Gastrocnemius medialis (tissue), 4 donors: ENCODE data around the gene DNAH6. TPM values are rescaled to one million over a fixed set of nuclear protein-coding genes. Genes with fewer than 3 reads are reported as not detected.
"Not testable (repeated sequence)": the region's sequence is repeated elsewhere in the genome, so short reads cannot be mapped to it uniquely, and the experiment has no call there.

Experiments used
- ATAC-seq, 2 donors: fragments of 150-250 bp; one replicate each; pipeline ENCODE4 v1.9.1; 2016
- DNase-seq, 2 donors: peaks; one replicate each; pipeline ENCODE4 v3.0.0-alpha.2; 2019
- H3K27ac ChIP-seq, 4 donors: fragments of 200-600 bp; sonication (generic); 1 replicate in 1 of 4; 2 replicates in 3 of 4; pipeline ENCODE4 v1.5.1; 2016 to 2018; ENCODE audit warnings: mild to moderate bottlenecking in 2 of 4, moderate library complexity in 1 of 4
- H3K27me3 ChIP-seq, 3 donors: fragments of 200-600 bp; sonication (generic) in 2 of 3; 1 replicate in 1 of 3; 2 replicates in 2 of 3; pipeline versions ENCODE4 v1.5.1 to v1.6.0; 2016 to 2019; ENCODE audit warnings: mild to moderate bottlenecking in 1 of 3, moderate library complexity in 1 of 3
- H3K36me3 ChIP-seq, 2 donors: fragments of 200-600 bp; sonication (generic) in 1 of 2; one replicate each; pipeline ENCODE4 v1.5.1; 2017 to 2018
- H3K4me1 ChIP-seq, 2 donors: fragments of 200-600 bp; sonication (generic) in 1 of 2; one replicate each; pipeline ENCODE4 v1.5.1; 2016 to 2017; ENCODE audit warnings: mild to moderate bottlenecking in 2 of 2
- H3K4me3 ChIP-seq, 4 donors: fragments of 200-600 bp; sonication (generic) in 3 of 4; 1 replicate in 1 of 4; 2 replicates in 3 of 4; pipeline ENCODE4 v1.5.1; 2016 to 2019; ENCODE audit warnings: mild to moderate bottlenecking in 2 of 4
- H3K9me3 ChIP-seq, 3 donors: fragments of 200-600 bp; sonication (generic) in 2 of 3; 1 replicate in 1 of 3; 2 replicates in 2 of 3; pipeline ENCODE4 v1.5.1; 2016 to 2019
- POLR2A ChIP-seq, 2 donors: fragments of 450-650 bp; IDR thresholded peaks; one replicate each; pipeline ENCODE4 v1.6.1; 2017; ENCODE audit warnings: antibody characterized with exemption in 2 of 2, mild to moderate bottlenecking in 2 of 2, moderate library complexity in 2 of 2
- in situ Hi-C, 4 donors: fragments of 200-750 bp; cut with MboI; loops; one replicate each; pipeline versions ENCODE4 v1.15.0 to v1.8.0; 2017; ENCODE audit warnings: low sequenced_read_pairs in 4 of 4
- intact Hi-C: fragments of 100-400 bp; cut with DNase I; formaldehyde crosslinking; loops from one replicate; pipeline ENCODE4 v1.15.1; 2023; ENCODE audit warnings: low total_unique reads
- total RNA-seq, 4 donors: library from RNA; depleted of rRNA; stranded (reverse); fragments of >200 nt; gene quantifications; one replicate each; pipeline versions ENCODE4 v1.1.0 to v1.2.3, GENCODE V29; 2016
- TF ChIP-seq, protein P1 (sequence below), 5 experiments: fragments of 450-650 bp in 3 of 5; fragments of 200-600 bp in 2 of 5; sonication (generic) in 2 of 5; IDR thresholded peaks in 4 of 5; conservative IDR thresholded peaks in 1 of 5; 1 replicate in 4 of 5; 2 replicates in 1 of 5; pipeline ENCODE4 v1.5.1; 2016 to 2019; ENCODE audit warnings: antibody characterized with exemption in 5 of 5, mild to moderate bottlenecking in 3 of 5, moderate library complexity in 3 of 5

The DNAH6 gene
- total RNA-seq, 4 donors from 2014 or later, result not detected

DNA sequence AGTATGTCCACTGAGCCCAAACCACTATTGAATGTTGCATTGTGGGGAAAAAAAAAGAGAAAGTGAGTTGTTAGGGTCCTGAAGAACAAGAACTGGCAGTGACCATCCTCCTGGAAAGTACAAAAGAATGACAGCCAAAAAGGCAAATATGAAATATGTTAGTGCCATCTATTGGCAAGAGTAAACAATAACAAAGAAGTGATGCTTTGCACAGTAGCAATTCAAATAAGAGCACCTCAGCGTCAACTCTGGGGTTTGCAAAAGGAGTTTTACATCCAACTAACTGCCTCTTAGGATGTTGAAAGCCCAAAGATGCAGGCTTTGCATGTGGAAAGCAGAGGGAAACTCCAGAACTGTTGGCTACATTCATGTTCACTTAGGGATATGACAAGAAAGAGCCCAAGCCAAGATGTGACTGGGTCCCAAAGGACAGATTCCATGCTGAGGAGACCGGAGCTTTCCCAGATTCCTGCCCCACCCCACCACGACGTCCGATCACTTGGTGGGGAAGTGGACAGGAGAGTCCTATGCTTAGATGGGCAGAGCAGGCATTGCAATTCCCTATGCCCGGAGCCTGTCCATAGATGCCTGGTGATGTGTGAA, 349.0 kb downstream of the DNAH6 start:
- no peak for TF ChIP-seq POLR2A (IDR thresholded peaks at IDR 0.05)
- TF ChIP-seq, protein P1, sequence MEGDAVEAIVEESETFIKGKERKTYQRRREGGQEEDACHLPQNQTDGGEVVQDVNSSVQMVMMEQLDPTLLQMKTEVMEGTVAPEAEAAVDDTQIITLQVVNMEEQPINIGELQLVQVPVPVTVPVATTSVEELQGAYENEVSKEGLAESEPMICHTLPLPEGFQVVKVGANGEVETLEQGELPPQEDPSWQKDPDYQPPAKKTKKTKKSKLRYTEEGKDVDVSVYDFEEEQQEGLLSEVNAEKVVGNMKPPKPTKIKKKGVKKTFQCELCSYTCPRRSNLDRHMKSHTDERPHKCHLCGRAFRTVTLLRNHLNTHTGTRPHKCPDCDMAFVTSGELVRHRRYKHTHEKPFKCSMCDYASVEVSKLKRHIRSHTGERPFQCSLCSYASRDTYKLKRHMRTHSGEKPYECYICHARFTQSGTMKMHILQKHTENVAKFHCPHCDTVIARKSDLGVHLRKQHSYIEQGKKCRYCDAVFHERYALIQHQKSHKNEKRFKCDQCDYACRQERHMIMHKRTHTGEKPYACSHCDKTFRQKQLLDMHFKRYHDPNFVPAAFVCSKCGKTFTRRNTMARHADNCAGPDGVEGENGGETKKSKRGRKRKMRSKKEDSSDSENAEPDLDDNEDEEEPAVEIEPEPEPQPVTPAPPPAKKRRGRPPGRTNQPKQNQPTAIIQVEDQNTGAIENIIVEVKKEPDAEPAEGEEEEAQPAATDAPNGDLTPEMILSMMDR (IDR thresholded peaks at IDR 0.05 in 4 of 5, conservative IDR thresholded peaks at IDR 0.05 in 1 of 5), result no peak
- ATAC-seq (no peak), DNase-seq (no peak)
- no peaks in the 10 kb centered on the region for H3K27me3 ChIP-seq
- no peaks in the 10 kb centered on the region for H3K9me3 ChIP-seq
- in situ Hi-C loops (no loop called here), intact Hi-C loops (no loop called here)
- no peaks in the 10 kb centered on the region for H3K4me1 ChIP-seq
- no peak overlapping the region for H3K27ac ChIP-seq
- H3K4me3 ChIP-seq, result no peak overlapping the region
- no peaks in the 10 kb centered on the region for H3K36me3 ChIP-seq

DNA sequence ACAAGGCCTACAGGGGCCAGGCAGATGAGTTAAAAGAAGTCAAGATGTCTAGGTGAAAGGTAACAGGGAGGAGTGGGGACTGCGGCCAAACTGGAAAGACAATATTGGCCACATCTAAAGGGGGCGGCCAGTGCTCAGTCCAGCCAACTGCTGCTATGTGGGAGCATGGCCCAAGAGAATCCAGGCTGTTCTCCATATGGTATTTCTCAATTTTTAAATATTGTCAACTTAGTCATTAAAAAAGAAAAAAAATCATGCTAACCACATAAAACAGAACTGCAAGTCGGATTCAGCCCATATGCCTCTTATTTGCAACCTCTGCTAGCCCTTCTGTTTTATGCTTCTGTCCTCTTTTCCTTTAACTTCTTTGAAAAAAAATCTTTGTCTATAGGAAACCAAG, 349.8 kb downstream of the DNAH6 start:
- H3K4me3 ChIP-seq, result no peak overlapping the region
- in situ Hi-C loops (no loop called here), intact Hi-C loops (no loop called here)
- no peak overlapping the region for H3K27ac ChIP-seq
- ATAC-seq, result no peak
- no peak for DNase-seq
- H3K36me3 ChIP-seq, result no peaks in the 10 kb centered on the region
- H3K9me3 ChIP-seq, result no peaks in the 10 kb centered on the region
- no peak for TF ChIP-seq POLR2A (IDR thresholded peaks at IDR 0.05)
- TF ChIP-seq, protein P1 (IDR thresholded peaks at IDR 0.05 in 4 of 5, conservative IDR thresholded peaks at IDR 0.05 in 1 of 5), result no peak
- H3K27me3 ChIP-seq, result no peaks in the 10 kb centered on the region
- H3K4me1 ChIP-seq, result no peaks in the 10 kb centered on the region

DNA sequence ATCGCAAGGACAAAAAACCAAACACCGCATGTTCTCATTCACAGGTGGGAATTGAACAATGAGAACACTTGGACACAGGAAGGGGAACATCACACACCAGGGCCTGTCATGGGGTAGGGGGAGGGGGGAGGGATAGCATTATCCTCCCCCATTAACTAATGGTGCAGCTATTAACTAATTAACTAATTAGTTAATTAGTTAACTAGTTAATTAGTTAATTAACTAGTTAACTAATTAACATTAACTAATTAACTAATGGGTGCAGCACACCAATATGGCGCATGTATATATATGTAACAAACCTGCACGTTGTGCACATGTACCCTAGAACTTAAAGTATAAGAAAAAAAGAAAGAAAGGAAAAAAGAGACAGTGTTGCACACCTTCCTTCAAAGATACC, 352.0 kb downstream of the DNAH6 start:
- H3K27me3 ChIP-seq, ATAC-seq, H3K36me3 ChIP-seq, DNase-seq, H3K27ac ChIP-seq, H3K9me3 ChIP-seq, in situ Hi-C loops, H3K4me1 ChIP-seq, H3K4me3 ChIP-seq, intact Hi-C loops: not testable (repeated sequence)

Other genes starting within 250 kb of the DNAH6 start
- 100 to 1,000 TPM in 3 of 4 donors, 10 to 100 TPM in 1; 96.9 to 136 (median 117) TPM for gene SUCLG1, start 57.2 kb upstream of the DNAH6 start, total RNA-seq